NCI-H774 (cell line): Measurements from ENCODE around the gene C1QA.
"Not testable (repeated sequence)": the region's sequence is repeated elsewhere in the genome, so short reads cannot be mapped to it uniquely, and the experiment has no call there.

ENCODE experiments used
- DNase-seq: peaks from one replicate; lab custom pipeline; 2025; lab: John Stamatoyannopoulos, UW

C1QA gene

DNA sequence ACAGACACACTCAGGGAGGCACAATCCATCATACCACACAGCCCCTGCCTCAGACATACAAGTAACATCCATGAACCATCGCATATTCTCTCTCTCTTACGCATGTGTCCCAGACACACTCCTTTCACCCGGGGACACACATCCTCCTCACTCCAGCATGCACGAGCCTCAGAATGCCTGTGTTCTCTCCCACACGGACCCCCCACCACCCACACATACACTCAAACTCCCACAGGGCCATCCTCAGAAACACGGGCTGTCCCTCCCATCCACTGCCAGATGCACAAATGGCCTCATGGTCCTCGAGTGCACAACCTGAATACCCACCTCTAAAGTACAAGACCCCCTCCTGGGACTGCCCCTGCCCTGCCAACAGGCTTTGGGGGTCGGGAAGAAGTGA, 4.8 kb downstream of the C1QA start:
- no peak for DNase-seq

DNA sequence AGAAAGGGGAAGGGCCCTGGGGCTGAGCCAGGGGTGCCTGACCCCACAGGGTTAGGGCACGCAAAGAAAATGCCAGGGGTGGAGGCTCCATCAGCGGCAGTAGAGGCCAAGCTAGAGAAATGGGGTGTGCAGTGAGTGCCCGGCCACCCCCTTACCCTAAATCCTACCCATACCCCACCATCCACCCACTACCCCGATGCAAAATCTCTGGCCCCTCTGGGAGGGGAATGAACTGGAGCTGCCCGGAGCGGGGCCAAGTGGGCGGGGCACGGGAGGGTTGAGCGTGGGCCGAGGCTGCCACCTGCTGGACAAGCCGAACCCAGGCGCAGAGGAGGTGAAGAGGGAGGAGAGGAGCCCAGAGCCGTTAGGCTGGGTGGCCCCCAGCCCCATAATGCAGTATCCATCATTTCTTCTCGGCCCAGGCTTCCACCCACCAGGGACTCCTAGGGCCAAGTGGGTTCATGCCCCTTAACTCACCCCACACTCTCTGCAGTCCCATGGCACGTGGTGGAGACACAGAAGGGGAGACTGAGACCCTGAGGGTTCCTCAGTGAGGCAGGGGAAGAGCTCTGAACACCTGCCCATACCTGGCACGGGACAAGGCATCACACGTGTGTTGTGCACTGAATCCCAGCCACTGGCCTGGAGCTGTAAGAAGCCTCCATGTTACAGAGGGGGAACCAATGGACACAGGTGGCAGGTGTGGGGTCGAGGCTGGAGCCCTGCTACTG, 5.6 kb downstream of the C1QA start:
- DNase-seq, result peak; percentile 21

DNA sequence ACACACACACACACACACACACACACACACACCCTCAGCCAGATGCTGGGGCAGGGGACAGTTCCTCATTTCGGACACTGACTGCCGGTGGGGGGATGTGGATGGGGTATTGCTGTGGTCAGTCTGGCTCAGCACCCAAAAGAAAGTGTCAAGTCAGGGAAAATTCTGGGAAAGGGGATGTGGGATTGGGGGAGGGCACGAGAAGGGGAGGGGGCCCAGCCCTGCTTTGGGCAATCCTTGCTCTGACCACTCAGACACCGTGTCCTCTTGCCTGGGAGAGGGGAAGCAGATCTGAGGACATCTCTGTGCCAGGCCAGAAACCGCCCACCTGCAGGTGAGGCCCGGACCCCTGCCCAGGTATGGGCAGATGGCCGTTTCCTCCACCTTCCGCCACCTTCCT, 7.0 kb downstream of the C1QA start, which contains the start of gene C1QC:
C1QC (plus strand) TSS at position 253 of the 400 bp plus-strand sequence. CDS start 391 bp downstream, outside the sequence.
- no peak for DNase-seq

DNA sequence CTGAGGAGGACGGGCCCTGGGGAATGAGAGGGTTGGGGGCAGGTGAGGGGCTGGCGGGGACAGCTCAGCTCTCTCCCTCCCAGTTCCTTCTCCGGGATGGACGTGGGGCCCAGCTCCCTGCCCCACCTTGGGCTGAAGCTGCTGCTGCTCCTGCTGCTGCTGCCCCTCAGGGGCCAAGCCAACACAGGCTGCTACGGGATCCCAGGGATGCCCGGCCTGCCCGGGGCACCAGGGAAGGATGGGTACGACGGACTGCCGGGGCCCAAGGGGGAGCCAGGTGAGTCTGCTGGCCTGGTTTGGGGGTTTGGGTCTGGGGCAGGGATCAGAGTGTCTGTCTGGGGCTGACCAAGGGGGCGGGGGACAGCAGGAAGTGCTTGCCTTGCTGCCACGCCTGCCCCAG, 7.5 kb downstream of the C1QA start:
- DNase-seq, result no peak

- no peak for DNase-seq
Observed at GRCh38 chr1:22645931-22646330, 9.5 kb downstream of the C1QA start.

DNA sequence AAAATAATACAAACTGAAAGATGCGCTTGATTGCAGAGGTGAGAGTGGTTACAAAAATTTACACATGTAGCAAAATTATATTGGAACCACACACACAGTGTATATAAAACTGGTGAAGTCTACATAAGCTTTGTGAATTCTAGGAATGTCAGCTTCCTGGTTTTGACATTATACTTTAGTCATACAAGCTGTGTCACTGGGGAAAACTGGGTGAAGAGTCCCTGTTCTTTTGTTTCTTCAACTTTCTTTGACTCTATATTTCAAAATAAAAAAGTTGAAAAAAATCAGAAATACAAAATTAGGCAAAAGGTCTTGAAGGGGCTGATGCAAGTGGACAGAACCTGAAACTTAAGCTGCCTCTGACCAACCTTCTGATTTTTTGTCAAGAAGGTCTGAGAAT, 10.0 kb downstream of the C1QA start:
- no peak for DNase-seq

GRCh38 chr1:22650089-22650693, 13.8 kb downstream of the C1QA start:
- DNase-seq, result no peak

GRCh38 chr1:22651941-22652856, 15.8 kb downstream of the C1QA start:
- no peak for DNase-seq

DNA sequence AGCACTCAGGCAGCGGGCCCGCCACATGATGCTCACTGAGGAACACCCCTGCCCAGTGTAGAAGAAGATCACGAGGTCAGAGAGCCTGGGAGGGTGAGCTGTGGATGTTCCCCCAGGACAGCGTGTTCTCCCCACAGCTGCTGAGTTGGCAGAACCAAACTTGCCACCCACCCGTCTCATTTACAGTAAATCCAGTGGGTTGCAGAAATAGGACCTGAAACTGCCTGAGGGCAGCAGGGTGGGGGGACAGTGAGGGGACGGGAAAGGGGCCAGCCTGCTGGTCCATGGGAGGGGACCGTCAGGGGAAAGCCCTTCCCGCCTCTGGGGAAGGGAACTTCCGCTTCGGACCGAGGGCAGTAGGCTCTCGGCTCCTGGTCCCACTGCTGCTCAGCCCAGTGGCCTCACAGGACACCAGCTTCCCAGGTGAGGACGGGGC, 16.5 kb downstream of the C1QA start, which contains the start of gene C1QB:
C1QB (plus strand) TSS at position 356 of the 436 bp plus-strand sequence. CDS start 6,227 bp downstream, outside the sequence.
- no peak for DNase-seq

GRCh38 chr1:22654692-22655091, 18.3 kb downstream of the C1QA start:
- no peak for DNase-seq

DNA sequence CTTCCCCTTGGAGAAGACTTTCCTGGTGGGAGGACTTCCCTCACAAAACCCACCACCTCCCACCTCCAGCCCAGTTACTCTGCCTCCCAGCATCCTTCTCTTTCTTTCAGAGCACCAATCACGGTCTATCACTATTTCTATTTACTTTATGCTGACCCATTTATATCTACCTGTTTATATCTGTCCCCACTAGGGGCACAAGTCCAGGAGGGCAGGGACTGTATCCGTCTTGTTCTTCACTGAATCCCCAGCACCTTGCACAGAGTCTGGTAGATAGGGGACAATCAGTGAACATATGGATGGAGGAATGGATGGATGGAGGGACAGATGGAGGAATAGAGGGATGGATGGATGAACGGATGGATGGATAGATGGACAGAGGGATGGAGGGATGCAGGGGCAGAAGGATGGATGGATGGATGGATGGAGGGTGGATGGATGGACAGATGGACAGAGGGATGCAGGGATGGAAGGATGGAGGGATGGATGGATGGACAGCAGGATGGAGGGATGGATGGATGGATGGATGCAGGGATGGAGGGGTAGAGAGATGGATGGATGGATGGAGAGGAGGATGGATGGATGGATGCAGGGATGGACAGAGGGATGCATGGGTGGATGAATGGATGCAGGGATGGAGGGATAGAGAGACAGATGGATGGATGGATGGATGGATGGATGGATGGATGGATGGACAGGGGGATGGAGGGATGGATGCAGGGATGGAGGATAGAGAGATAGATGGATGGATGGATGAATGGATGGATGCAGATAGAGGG, 22.1 kb downstream of the C1QA start:
- DNase-seq, result no peak

DNA sequence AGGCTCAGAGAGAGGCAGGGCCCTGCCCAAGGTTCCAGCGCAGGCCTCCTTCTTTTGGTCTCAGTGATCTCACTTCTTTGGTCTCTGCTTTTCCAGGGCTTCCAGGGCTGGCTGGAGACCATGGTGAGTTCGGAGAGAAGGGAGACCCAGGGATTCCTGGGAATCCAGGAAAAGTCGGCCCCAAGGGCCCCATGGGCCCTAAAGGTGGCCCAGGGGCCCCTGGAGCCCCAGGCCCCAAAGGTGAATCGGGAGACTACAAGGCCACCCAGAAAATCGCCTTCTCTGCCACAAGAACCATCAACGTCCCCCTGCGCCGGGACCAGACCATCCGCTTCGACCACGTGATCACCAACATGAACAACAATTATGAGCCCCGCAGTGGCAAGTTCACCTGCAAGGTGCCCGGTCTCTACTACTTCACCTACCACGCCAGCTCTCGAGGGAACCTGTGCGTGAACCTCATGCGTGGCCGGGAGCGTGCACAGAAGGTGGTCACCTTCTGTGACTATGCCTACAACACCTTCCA, 24.4 kb downstream of the C1QA start:
- no peak for DNase-seq

GRCh38 chr1:22661880-22662279, 25.5 kb downstream of the C1QA start:
- no peak for DNase-seq

DNA sequence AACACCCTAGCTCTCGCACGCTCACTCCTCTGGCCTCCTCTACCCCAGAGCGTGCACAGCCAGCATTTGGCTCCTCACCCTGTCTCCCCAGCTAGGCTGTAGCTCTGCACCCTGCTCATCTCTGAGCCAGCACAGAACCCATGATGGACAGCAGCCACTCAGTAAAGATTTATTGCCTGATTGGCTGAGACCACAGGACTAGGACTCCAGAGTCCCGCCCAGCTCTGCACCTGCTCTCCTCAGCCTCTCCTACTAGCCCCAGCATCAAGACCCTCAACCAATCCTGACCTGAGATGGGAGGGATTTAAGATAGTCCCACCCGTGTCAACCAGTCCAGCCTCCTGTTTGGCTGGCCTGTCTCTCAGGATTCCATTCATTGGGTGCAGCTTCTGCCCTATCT, 25.9 kb downstream of the C1QA start:
- peak; percentile 0 for DNase-seq

GRCh38 chr1:22662986-22663408, 26.6 kb downstream of the C1QA start:
- DNase-seq, result no peak

- DNase-seq, result no peak
Observed at GRCh38 chr1:22665752-22666151, 29.3 kb downstream of the C1QA start.

- no peak for DNase-seq
Observed at GRCh38 chr1:22666412-22666811, 30.0 kb downstream of the C1QA start.

- DNase-seq, result not testable (repeated sequence)
Observed at GRCh38 chr1:22668840-22669239, 32.4 kb downstream of the C1QA start.

DNA sequence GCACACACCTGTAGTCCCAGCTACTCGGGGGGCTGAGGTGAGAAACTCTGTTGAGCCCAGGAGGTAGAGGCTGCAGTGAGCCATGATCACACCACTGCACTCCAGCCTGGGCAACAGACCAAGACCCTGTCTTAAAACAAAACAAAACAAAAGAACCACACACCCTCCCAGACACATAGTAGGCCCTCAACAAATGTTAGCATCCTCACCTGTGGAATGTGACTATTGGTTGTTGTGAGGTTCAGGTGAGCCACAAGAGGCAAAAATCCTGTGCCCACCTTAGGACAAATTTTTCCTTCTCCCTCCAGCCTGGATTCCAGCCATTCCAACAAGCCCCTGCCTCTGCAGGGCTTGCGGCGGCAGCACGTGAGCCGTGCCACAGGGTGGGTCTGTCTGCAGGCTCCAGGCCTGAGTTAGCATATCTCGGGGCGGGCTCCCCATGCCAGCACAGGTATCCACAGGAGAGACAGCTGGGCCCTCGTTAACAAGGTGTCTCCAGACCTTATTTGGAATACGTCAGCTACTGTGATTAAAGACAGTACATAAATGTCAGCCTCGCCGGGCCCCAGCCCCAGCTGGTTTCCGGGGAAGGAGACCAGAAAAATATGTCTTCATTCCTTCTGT, 34.0 kb downstream of the C1QA start:
- no peak for DNase-seq

GRCh38 chr1:22671999-22672398, 35.6 kb downstream of the C1QA start:
- DNase-seq, result no peak
